Tibial nerve (tissue), 4 donors: ENCODE results near the gene IL6ST.

Experiments
- CTCF ChIP-seq, 5 experiments: fragments of 200-600 bp in 3 of 5; fragments of 450-650 bp in 2 of 5; sonication (generic) in 3 of 5; IDR thresholded peaks; one replicate each; pipeline ENCODE4 v1.5.1; 2016 to 2019; ENCODE audit warnings: antibody characterized with exemption in 5 of 5, mild to moderate bottlenecking in 3 of 5, moderate library complexity in 2 of 5
- EP300 ChIP-seq, 2 donors: sonication (generic); formaldehyde crosslinking; IDR thresholded peaks; one replicate each; pipeline ENCODE4 v1.6.1; 2017; ENCODE audit warnings: antibody characterized with exemption in 2 of 2, mild to moderate bottlenecking in 1 of 2
- POLR2A ChIP-seq, 2 donors: fragments of 450-650 bp; IDR thresholded peaks; one replicate each; pipeline ENCODE4 v1.6.1; 2017; ENCODE audit warnings: antibody characterized with exemption in 2 of 2, mild to moderate bottlenecking in 2 of 2, moderate library complexity in 2 of 2

GRCh38 chr5:56037531-56038010 is 42.8 kb upstream of the IL6ST start:
- TF ChIP-seq CTCF (IDR thresholded peaks at IDR 0.05): no peak
- no peak for TF ChIP-seq EP300 (IDR thresholded peaks at IDR 0.05)
- TF ChIP-seq POLR2A (IDR thresholded peaks at IDR 0.05): no peak
